Activated CD4-positive, CD25-positive, alpha-beta regulatory T cell treated with anti-CD3 and anti-CD28 coated beads, Interleukin-2, amount 50 U/mL, for 72 hours (primary cell): Measurements from ENCODE around the gene TMEM30B.

Experiments used
- DNase-seq: peaks from one replicate; pipeline ENCODE4 v3.0.0; 2021

The TMEM30B gene

DNA sequence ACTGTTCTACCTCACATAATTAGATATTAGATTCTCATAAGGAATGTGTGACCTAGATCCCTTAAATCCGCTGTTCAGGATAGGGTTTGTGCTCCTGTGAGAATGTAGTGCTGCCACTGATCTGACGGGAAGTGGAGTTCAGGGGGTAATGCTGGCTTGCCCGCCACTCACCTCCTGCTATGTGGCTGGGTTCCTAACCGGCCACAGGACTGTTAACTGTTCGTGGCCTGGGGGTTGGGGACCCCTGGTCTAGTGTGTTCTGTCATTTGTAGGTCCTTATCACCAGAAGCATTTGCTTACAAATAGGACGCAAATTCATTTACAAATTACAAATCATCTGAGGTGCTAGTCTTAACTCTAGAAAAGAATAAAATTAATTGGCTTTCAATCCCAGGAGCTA is 16.4 kb upstream of the TMEM30B start:
- no peak for DNase-seq

DNA sequence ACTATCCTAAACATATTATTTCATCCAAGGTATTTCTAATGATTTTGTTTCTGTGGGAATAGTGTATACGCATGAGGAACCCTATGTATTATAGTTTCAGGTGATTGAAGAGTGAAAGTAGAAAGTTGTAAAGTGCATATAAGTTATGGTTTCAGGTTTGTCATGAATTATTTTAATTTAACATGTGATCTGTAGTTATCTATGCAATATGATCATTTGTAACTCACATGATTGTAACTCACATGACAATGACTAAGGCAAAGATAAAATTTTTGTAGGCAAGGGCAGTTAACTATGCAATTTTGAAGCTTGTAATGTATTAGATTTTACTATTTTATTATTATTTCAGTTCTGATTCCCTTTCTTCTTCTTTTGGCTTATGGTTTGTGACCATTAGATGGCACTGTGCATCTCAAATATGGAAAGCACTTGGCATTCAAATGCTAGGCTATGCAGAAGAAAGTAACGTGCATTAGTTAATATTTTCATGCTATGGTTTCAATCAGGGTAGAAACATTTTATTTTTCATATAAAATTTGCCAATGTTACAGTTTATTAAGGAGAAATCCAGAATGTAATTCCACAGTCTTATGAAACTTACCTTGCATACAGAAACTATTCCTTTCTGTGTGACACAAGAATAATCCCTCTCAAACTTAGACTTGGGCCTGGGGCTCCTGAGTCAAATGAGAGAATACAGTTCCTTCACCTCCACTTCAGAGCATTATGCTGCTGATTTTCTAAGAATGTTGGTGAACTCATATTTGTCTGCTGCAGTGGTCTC is 15.8 kb upstream of the TMEM30B start:
- no peak for DNase-seq

GRCh38 chr14:61296151-61296550 is 15.0 kb upstream of the TMEM30B start:
- DNase-seq, result no peak

DNA sequence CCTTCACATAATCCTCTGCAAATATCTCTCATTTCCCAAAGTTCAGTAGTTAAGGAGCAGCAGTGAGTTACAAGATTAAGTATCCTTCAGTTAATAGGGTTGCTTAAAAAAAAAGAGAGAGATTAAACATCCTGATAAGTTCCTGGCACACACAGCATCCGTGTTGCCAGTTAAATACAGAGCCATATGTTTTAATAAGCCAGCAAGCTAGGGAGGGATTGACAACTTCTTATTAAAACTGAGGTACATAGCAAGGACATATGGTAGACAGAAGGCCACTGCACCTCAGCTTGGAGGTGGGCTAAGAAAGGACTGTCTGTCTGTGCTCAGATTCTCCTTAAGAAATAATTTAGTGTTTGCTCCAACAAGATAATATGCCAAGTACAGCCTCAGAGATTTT is 9.6 kb upstream of the TMEM30B start:
- DNase-seq, result no peak

GRCh38 chr14:61288720-61289119 is 7.6 kb upstream of the TMEM30B start:
- no peak for DNase-seq

GRCh38 chr14:61288228-61288627 is 7.1 kb upstream of the TMEM30B start:
- DNase-seq, result no peak

GRCh38 chr14:61287196-61287595 is 6.1 kb upstream of the TMEM30B start:
- no peak for DNase-seq

GRCh38 chr14:61285364-61285763 is 4.2 kb upstream of the TMEM30B start:
- DNase-seq, result no peak

- DNase-seq, result no peak
These were observed 2.9 kb upstream of the TMEM30B start for GRCh38 chr14:61284001-61284400.

- no peak for DNase-seq
These were observed 1.6 kb upstream of the TMEM30B start for GRCh38 chr14:61282746-61283145.

GRCh38 chr14:61281948-61282275 is 774 bp upstream of the TMEM30B start:
- DNase-seq, result no peak

DNA sequence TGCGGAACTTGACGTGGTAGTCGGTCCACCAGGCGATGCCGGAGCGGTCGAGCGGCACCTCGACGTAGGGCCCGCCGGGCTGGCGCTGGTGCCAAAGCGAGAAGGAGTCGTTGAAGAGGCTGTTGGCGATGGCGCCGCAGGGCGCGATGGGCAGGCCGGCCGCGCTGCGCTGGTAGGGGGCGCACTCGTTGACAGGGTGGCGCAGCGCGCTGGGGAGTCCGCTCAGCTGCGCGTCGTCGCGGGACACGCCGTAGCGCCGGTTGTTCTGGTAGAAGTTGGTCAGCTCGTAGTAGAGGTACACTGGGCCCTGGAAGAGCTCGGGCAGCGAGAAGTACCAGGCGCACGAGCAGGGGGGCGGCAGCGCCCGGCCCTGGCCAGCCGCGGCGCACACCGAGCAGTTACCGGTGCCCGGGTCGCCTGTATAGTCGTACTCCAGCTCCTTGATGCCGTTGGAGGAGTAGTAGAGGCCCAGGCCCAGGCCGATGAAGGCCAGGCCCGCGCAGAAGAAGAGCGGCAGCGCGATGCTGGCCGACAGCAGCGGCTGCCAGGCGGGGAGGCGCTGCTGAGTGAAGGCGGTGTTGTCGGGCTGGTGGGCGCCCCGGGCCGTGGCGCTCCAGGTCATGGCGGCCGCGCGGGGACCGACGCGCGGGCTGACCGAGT is 482 bp downstream of the TMEM30B start:
- peak; percentile 81 for DNase-seq

- peak; percentile 64 for DNase-seq
These were observed 1.0 kb downstream of the TMEM30B start for GRCh38 chr14:61280092-61280525.

DNA sequence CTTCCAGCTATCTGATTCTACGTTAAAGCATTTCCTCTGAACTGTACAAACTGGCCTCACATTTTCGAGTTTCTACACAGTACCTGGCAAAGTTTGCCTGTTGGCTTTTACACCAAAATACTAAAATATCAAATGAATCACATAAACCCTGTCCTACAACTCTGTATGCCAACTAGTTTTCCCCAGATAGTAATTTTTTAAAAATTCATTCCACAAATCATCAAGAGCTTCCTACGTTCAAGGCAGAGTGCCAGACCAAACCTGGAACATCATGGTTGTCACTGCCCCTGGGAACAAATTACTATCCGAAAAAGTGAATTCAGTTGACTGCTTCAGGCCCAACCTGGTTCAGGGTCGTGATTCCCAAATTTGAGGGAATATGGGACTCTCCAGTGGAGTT is 2.1 kb downstream of the TMEM30B start:
- DNase-seq, result no peak

DNA sequence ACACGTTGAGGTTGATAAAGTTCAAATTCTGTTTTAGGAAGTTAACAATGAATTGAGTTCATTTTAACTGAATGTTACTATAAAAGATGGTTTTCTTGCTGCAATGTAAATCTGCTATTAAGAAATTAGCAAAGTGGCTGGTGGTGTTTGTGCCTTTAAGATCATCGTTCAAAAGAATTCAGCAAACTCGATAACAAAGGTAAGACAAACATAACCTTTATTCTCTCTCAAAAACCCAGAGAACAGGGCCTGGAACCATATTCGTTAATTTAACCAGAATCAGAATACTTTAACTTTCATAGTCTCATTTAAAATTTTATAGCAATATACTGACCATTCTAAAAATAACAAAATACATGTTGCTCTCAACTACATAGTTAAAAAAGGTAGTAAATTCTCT is 3.4 kb downstream of the TMEM30B start:
- no peak for DNase-seq

- DNase-seq, result no peak
These were observed 3.9 kb downstream of the TMEM30B start for GRCh38 chr14:61277232-61277631.

- DNase-seq, result no peak
These were observed 9.6 kb downstream of the TMEM30B start for GRCh38 chr14:61271552-61271951.

GRCh38 chr14:61270714-61271113 is 10.4 kb downstream of the TMEM30B start:
- DNase-seq, result no peak

DNA sequence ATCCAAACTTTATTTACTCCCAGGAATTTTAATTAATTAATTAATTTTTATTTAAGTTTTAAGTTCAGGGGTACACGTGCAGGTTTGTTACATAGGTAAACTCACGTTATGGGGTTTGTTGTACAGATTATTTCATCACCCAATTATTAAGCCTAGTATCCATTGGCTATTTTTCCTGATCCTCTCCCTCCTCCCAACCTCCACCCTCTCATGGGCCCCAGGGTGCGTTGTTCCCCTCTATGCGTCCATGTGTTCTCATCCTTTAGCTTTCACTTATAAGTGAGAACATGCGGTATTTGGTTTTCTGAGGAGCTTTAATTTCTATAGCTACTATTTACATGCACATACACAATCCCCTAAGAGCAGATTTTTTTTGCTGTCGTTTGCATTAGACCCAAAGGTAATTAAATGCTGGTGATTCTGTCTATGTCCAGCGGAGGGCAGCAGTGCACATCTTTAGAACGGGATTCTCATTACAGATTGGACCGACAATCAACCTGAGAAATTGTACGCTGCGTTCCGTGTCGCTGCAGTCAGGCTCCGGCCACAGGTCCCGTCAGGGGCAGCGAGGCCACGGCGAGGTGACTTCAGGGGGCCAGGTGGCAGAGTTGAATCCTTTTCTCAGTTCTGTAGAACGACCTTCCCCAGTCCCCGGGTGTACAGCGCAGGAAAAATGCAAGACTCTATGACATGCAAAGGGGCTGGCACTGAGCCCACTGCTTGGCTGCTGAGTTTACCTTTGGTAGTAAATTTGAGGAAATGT is 11.6 kb downstream of the TMEM30B start:
- DNase-seq, result peak; percentile 73

GRCh38 chr14:61268812-61269211 is 12.3 kb downstream of the TMEM30B start:
- DNase-seq, result no peak

DNA sequence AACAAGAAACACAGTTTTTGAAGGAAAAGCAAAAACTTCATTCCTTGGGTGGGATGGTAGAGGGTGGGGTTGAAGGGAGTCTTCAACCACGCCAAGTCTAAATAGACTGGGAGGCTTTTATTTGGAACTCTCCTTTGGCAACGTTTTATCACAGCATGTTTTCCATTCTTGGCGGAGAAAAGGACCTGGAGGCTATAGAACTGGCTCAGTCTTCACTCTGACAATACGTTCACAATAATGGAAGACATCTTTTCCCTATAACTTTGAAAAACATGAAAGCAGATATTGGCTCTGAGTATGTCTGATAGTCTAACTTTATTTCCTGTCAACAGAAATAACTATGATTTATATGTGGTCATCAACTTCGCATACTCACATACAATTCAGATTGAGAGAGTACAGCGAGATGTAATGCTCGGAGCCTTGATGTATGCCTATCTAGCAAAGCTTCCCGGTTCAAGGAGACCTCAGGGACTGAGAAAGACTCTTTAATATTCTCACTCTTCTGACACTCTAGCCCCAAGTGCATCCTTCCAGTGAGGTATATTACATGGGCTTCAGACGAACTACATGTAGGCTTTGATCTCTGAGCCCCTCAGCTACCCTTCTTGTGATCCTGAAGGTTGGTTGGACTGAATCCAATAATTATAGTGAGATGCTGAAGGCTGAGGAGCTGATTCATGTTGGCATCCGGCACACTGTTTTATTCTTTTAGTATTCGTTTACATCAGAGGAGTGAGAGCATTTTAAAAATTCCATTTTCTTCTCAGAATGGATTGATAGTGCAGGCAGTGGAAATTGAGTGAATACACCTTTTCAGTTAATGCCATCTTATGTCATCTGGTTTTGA is 14.0 kb downstream of the TMEM30B start:
- DNase-seq, result no peak

- no peak for DNase-seq
These were observed 14.7 kb downstream of the TMEM30B start for GRCh38 chr14:61266436-61266835.

DNA sequence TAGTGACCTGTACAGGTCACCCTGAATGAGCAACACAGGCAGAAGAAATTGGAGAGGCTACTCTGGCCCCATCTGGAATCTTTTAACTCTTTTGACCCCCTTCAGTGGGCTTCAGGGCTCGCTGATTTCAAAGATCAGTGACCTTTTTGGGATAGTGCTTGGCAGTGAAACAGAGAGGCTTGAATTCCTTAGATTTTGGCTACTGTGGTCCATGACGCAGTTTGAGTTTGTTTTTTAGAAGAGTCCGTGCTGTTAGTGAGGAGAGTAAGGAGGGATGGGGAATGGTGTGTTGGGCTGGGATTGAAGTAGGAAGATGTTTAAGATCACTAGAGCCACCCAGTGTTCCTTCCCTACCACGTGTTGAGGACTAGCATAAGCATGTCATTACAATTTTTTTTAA is 16.5 kb downstream of the TMEM30B start:
- no peak for DNase-seq
